GM10266 (cell line): ENCODE data around the gene TEX11.

ENCODE experiments used
- DNase-seq: peaks from one replicate; pipeline ENCODE4 v3.0.0; 2012; ENCODE audit errors: extremely low spot score
- TF ChIP-seq, protein P1 (sequence below): IDR thresholded peaks from 2 replicates; pipeline ENCODE4 v1.5.1; 2012; ENCODE audit warnings: mild to moderate bottlenecking, low read depth; ENCODE audit not compliant: control insufficient read depth, insufficient read depth; ENCODE audit errors: missing control alignments

The TEX11 gene

DNA sequence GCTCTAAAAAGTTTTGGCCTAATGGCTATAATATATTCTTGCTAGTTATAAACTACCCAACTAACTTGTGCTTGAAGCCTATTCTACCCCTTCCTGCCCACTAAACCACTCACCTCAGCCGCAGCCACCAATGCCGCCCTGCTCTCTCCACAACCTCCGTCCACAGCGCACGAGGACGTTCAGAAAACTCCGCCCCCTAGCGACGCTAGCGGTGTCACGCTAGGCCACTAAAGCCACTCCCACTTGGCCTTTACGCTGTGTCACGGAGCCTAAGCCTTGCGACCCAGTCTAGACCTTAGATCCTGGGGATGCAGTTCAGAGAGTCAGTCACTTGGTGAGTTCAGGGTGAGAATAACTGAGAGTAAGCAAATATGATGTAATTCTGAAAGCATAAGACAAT is at the start of gene TEX11:
Gene TEX11 (minus strand): TSS at position 171 of the 400 bp plus-strand sequence. CDS start 922 bp downstream, outside the sequence.
- TF ChIP-seq, protein P1, sequence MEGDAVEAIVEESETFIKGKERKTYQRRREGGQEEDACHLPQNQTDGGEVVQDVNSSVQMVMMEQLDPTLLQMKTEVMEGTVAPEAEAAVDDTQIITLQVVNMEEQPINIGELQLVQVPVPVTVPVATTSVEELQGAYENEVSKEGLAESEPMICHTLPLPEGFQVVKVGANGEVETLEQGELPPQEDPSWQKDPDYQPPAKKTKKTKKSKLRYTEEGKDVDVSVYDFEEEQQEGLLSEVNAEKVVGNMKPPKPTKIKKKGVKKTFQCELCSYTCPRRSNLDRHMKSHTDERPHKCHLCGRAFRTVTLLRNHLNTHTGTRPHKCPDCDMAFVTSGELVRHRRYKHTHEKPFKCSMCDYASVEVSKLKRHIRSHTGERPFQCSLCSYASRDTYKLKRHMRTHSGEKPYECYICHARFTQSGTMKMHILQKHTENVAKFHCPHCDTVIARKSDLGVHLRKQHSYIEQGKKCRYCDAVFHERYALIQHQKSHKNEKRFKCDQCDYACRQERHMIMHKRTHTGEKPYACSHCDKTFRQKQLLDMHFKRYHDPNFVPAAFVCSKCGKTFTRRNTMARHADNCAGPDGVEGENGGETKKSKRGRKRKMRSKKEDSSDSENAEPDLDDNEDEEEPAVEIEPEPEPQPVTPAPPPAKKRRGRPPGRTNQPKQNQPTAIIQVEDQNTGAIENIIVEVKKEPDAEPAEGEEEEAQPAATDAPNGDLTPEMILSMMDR: no peak

DNA sequence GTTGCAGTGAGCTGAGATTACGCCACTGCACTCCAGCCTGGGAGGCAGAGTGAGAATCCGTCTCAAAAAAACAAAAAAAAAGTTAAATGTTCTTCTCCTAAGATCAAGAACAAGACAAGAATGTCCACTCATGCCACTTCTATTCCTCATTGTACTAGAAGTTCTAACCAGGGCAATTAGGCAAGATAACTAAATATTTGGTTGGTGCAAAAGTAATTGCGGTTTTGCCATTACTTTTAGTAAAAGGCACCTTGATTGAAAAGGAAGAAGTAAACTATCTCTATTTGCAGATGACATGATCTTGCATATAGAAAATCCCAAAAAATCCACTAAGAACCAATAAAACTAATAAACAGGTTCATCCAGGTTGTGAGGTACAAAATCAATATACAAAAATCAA is 46.4 kb upstream of the TEX11 start:
- DNase-seq: no peak
- TF ChIP-seq, protein P1: no peak

More for the DNA sequence above, at the start of gene TEX11:
- DNase-seq: no peak

DNA sequence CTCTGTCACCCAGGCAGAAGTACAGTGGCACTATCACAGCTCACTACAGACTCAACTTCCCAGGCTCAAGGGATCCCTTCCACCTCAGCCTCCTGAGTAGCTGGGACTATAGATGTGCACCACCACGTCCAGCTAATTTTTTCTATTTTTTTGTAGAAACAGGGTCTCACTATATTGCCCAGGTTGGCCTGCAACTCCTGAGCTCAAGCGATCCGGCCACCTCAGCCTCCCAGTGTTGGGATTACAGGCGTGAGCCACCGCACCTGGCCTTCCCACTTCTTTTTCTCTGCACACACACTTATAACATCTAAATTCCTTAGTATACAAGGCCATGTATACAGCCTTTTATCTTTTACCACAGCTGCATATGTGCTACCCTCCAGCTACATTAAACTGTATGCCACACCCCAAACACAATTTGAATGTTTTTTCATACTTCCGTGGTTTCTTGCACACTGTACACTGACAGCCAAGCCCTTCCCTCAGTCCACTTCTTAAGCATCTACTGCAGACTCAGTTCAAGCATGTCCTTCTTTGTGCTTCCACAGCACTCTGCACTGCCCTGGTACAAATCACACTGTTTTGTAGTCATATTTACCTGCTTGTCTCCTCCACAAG is 15.9 kb upstream of the TEX11 start:
- no peak for DNase-seq
- TF ChIP-seq, protein P1: no peak

DNA sequence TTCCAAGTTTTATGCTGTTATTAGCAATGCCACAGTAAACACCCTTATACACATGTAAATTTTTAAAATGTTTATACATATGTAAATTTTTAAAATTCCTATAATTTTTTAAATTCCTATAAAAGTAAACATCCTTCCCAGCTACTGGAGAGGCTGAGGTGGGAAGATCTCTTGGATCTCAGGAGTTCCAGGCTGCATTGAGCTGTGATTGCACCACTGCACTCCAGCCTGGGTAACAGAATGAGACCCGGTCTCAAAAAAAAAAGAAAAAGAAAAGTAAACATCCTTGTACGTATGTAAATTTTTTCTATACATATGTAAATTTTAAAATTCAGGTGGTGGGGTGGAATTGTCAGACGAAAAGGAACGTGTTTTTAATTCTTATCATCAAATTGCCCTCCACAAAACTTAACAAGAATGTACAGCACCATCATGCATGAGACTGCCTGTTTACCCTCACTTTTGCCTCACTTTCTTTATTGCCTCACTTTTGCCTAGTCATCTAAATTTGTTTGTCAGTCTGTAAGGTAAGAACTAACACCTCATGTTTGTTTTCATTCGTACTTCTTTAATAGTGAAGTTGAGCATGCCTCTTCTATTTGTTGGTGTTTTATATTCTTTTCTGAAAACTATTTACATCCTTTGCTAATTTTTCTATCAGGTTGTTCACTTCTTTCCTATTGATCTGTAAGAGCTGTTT is 14.4 kb upstream of the TEX11 start:
- TF ChIP-seq, protein P1: no peak
- no peak for DNase-seq

DNA sequence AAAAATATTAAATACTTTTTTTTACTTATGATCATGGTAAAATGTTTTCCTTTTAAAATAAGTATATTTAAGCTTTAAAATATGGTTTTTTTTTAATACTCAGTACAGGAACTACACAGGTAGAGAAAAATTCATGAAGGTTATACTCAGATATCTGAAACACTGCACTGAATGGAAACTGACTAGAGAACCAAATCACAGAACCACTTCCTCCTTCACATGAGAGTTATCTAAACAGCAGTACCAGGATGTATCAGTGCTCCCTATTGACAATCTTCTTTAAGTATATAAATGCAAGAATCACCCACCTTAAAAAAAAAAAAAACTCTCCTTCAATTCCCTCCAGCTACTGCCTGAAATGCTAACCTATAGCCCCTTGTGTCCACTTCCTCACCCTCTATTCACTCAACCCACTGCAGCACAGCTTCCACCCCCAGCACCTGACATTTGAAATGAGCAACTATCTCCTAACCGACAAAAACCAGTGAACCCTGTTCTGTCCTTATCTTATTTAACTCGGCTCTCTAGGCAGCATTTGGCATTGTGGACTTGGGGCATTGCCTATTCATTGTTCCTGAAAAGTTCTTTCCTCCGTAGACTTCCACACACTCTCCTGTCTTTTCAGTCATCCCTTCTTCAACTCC is 13.3 kb upstream of the TEX11 start:
- TF ChIP-seq, protein P1: no peak
- no peak for DNase-seq

DNA sequence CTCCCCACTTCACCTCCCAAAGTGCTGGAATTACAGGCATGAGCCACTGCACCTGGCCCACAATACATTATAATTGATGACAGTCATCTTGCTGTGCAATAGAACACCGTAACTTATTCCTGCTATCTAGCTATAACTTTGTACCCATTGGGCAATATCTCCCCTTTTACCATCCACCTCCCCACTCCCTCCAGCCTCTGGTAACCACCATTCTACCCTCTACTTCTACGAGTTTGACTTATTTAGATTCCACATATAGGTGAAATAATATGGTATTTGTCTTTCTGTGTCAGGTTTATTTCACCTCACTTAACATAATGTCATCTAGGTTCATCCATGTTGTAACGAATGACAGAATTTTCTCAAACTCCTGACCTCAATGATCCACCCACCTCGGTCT is 8.2 kb upstream of the TEX11 start:
- TF ChIP-seq, protein P1: no peak
- DNase-seq: no peak

DNA sequence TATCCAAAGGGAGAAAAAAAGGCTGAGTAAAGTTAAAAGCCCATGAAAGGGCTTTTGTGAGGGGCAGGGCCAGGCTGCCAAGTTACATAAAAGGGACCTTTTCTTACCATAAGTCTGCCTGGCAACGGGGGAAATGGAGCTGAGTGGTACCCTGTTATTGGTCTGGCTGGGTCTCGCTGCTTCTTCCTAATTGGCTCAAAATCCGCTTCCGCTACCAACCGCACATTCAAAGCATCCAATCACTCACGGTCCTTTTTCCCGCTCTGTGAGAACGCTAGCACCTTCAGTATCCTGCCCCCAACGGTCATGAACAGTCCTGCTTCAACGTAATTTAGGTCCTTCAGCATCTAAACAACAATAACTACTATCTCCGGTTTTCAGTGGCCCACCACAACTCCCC is 611 bp downstream of the TEX11 start:
- DNase-seq: no peak
- TF ChIP-seq, protein P1: no peak
